Measurements from ENCODE around the gene PFKP.

DNA sequence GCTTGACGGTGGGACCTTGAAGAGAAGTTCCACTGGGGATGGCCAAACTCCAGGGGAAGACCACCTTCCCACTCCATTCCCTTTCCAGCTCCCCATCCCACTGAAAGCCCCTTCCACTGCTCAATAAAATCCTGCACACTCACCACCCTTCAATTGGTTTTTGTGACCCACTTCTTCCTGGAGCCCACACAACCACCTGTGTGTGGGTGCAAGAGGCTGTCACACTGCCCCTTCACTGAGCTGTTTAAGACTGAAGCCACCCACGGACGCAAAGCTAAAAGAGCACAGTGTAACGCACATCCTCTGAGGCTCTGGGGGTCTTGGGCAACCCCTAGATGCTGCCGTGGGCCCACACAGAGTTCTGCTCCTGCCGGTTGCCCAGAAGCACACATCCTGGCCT is 118.0 kb downstream of the PFKP start:
- no peak for TF ChIP-seq POLR2AphosphoS5 (IDR thresholded peaks at IDR 0.05; ENCODE audit: low read depth, low read length)
- no peak for TF ChIP-seq POLR2A (IDR thresholded peaks at IDR 0.05; ENCODE audit: low read depth, low read length)

Data from GM12891 (cell line).